GM19351 (cell line): ENCODE data around the gene MAST4.

Experiments used
- ATAC-seq: cut with Tn5 transposase; IDR thresholded peaks from one replicate; pipeline ENCODE4 v1.9.1; 2021; ENCODE audit warnings: mild to moderate bottlenecking, moderate library complexity; ENCODE audit not compliant: unreplicated experiment

Gene MAST4

DNA sequence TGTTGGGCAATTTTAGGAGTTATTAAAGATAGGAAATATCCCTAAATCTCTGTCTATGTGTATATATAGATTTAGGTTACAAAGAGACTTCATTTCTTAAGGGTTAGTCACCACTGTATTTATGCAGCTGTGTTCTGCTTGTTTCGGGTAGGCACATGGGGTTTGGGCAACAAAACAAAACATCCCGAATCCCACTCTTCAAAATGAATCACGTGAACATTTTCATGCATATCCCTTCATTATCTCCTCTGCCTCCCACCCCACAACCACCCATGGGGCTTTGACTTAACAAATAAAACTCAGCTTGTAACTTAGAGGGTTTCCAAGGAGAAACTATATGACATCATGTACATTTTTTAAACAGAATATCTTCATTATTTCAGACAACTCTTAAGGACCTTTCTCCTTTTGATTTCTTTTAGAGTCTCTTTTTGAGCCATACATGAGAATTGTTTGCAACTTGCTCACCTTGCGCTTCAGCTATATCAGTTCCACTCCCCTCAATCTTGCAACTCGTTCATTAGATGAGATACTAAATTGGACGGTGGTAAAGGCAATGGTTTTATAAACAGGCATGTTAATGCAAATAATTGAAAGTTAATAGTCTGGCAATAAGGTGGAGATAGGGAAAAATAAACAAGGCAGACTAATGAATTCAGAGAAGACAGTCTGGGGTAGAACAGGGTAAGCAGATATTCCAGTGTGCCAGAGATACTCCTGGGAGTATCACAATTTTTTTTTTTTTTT is 463.7 kb downstream of the MAST4 start:
- ATAC-seq: no peak

DNA sequence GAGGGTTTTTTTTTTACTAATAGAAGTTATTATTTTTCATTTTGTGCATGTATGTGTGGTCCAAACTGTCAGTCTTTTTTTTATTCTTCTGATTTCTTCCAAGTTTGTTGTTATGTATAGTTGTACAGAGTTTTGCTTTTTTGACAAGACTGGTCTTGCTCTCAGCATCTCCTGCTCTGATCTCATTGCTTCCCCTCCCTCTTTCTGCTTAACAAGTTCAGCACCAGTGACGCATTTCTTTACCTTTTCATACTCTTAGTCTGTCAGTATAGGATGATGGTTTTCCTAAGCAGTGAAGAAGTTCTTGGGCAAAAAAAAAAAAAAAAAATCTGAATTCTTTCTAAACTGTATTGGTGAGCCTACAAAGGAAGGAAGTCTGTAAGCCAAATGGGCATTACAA is 465.3 kb downstream of the MAST4 start:
- ATAC-seq: no peak

DNA sequence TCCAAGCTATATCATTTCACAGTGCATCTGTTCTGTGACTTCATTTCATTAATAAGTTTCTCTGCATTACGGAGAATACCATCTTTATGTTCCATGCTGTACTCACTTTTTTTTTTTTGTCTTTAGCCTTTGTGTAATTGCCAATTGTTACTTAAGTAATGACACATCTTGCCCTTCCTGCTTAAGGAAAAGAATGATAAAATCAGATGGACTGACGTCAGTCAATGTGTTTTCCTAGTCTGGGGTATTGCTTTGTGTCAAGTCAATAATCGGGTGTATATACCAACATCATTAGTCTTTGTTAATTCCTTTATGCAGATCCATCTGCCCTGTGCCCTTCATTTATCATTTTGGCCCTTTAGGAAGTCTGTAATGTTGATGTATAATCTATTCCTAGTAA is 466.9 kb downstream of the MAST4 start:
- no peak for ATAC-seq

DNA sequence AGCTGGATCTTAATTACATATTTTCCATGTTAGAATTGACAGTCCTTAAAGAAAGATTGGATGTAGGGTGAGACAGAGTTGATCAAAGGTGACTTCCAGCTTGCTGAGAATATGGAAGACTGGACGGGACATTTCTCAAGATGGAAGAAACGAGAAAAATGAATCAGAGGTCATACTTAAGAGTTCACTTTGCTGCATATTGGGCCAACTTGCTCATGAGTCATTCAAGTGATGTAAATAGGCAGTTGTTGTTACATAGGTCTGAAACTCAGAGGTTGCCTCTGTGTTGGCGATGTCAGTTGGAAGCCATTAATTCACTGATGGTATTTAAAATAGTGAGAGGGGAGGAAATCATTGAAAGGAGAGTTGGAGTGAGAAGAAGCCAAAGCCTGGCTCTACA is 467.6 kb downstream of the MAST4 start:
- ATAC-seq: no peak

DNA sequence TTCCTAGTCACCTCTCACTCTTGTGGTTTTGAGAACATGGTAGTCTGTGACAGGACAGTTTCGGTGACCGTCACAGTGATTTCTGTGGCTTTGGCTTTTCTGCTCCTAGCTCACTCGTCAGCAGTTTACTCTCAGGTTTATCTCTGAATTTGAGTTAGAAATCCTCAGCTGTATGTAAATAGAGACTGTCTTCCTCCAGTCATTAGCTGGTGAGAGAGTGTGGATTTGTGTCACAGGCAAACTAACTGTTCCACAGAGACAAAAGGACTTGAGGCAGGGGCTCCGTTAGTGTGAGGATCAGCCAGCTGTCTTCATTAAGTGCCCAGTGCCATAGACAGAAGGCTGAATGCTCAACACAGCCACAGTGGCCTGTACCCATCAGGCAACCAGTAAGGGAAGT is 469.0 kb downstream of the MAST4 start:
- ATAC-seq: no peak

DNA sequence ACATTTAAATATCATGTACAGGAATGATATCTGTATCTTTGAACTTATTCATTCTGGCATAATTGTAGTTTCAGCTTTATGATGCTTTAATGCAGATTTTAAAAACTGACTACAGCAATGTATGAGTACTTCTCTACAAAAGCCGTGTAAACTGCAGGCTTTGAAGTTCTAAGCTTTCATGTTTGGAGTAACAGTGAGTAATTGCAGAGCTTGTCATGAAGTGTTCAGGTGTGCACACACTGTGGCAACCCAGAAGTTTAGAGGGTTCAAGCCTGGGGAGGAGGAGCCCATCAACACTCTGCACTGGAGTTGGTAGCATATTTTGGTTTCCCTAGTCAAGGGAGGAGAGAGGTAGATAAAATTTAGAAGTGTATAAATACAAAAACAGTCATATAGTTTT is 469.5 kb downstream of the MAST4 start:
- ATAC-seq: no peak

DNA sequence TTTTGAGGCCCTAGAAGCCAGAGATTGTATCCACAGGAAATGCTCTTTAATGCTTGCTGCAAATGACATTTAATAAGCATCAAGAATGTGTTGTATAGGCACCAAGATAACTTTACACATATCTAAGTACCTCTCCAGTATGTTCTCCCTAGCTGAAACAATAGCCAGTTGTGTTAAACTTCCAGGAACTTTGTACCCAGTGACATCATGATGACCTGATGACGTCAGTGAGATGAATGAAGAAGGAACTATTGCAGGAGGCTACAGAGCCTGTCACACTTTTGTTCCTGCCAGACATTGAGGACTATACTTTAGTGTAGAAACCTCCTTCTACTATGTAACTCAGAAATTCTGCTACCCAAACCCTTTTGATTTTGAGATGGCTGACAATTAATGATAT is 470.6 kb downstream of the MAST4 start:
- ATAC-seq: no peak

DNA sequence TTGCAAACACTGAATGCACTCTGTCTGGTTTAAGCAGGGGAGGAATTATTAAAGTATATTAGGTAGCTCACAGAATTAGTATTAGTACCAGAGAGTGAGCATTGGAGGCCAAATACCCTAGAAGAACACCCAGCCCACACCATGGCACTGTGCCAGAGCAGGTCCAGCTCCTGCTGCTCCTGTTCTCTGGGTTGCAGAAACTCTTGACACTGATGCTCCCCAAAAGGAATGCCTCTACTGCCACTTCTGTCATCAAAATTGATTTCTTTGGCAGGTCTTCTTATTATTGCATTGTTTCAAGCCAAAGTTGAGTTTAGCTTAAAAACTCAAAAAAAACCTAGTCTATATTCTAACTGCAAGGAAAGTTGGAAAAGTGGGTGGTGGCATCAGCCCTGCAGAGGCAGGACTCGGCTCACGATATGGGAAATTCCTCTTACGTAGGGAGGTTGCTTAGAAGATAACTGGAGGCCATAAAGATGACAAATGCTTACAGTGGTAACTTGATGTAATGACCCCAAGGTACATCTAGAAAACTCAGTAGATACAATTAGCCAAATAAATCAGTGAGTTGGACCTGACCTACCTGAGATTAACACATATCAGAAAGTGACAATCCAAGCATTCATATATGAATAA is 477.0 kb downstream of the MAST4 start:
- no peak for ATAC-seq

DNA sequence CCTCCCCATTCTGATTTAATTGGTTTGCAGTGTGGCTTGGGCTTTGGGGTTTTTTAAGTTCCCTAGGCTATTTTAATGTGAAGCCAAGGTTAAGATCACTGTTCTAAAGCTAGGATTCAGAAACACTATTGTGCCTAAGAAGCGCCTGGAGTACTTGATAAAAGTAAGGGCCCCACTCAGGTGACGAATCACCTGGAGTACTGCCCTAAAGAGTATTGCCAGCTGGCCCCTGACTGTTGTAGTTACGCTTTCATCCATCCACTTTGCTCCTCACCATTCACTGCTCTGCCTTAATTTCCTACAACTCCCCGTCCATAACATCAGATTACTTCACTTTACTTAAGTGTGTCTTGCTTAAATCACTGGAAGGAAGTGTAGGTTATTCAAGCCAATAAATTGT is 481.1 kb downstream of the MAST4 start:
- no peak for ATAC-seq

DNA sequence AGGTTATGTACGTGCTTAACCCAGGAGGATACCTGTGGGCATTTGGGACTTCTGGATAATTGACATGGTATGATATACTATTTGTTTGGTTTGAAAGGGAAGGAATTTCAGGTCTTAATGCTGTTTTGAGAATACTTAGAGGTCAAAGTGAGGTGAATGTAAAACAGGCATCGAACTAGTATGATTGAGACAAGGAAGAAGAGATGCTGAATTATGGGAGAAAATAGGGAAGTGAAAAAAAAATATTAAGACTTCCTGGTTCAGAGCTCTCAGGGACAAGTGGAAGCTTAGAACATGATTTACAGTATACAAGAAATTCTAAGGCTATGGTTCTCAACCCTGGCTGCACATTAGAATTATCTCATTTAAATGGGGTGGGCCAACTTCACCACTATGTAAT is 485.1 kb downstream of the MAST4 start:
- no peak for ATAC-seq

DNA sequence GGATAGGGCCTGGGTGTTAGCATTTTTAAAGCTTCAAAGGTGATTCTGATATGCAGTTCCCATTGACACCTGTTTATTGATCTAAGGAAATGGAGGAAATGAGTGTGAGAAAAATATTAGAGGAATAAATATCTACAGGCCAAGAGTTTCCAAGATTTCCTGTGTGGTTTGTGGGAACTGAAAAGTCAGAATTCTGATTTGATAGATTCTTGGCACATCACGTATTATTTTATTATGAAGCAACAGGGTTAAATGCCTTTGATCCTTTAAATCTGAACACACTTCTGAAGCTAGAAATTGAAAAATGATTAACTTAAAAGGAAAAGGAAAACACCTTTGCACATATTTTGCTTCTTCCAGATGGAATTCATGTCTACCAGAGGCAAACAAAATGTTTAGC is 486.7 kb downstream of the MAST4 start:
- no peak for ATAC-seq

DNA sequence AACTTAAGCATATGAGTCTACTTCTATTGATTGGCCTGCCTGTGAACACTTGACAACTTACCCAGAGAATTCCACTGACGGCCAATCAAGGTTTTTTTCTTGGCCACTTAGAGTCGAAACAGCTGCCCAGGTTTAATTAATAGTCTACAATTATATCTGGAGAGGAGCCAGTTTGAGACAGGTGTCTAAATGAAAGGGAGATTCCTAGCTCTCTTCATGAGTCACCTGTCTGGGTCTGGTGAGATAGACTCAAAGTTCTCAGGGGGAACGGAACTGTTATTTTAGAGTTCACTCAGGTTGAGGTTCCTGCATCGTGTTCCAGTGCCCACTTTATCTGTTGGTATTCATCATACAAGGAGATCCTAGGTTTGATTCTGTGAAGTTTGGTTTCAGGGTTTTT is 489.4 kb downstream of the MAST4 start:
- ATAC-seq: no peak

DNA sequence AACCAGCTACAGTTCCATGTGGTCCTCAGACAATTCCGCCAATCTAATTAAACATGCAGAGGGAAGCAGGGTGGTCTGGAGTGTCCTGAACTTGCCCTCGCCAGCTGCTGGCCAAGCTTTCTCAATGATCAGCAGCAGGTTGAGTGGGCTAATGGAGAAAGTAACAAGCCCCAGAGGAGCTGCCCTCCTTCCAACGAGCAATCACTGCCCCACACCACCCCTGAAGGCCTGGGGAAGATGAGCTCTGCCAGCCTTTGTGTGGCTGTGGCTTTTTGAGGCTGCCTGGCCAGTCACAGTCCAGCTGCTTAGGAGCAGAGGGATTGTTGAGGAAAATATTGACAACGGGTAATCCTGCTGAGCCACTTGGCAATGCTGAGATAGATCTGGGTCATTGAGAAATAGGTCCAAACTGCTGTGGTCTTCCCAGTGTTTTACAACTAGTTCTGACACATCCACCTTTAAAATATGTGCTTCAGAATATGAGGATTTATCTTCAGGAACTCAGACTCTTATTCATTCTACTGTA is 493.1 kb downstream of the MAST4 start:
- ATAC-seq: no peak

DNA sequence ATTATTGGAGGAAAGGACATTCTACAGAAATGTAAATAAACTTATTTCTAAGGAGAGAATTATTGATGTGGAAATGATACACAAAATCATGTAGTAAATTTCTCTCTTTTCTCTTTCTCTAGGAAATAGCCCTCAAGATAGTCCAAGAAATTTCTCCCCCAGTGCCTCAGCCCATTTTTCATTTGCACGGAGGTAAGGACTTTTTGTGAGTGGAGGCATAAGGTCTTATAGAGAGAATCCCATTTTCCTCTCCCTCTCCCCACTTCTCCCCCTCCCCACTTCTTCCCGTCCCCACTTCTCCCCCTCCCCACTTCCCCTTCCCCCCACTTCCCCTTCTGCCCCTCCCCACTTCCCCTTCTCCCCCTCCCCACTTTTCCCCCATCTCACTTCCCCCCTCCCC is 493.8 kb downstream of the MAST4 start:
- ATAC-seq: no peak

DNA sequence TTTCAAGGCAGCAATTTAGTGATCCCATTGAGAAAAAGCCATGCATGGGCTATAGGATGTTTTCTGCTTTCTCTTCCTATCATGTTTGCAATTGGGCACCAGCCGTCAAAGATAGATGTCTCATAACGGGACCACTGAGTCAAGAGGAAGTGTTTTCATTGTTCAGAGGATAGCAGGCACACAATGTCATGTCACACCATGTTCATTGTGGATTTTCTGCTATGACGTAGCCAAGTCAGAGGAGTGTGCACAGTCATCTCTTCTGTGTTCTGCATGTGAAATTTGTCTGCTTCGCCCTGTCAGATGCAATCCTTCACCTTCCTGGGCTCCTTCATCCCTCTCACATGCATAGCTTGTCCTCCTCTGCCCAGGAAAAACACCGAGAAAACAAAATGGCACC is 494.4 kb downstream of the MAST4 start:
- no peak for ATAC-seq

DNA sequence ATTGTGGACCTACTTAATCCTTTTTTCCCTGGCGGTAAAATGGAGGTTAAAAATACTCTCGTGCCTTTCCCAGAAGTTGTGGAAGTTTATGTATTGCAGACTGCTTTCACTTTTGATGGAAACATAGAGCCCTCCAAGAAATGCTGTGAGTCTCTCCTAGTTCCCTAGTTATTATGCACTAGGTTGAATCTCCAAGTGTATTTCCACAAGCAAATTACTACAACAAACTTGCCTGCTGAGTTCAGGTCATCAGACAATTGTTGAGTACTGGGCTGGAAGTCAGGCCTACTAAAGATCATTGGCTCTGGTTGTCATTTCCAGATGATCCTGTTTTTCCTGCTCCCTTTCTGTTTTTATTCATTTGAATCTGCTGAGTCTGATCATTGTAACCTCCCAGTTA is 496.3 kb downstream of the MAST4 start:
- ATAC-seq: no peak

DNA sequence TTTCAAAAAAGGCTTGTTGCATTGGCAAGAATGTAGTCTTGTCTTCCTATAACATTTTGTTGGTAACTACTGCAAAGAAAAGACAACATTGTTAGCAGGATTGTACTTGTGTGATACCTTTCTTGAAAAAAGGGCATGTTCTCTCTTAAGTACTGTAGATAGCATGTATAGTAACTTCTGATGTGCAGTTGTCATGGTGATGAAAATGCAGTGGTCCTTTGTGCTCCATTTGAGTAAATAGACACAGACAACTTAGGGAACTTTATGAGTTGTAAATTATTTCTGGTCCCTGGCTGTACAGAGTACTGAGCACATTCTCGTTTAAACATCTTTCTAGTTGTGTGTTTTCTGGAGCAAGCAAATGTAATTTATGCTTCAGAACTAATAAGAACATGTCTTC is 497.1 kb downstream of the MAST4 start:
- ATAC-seq: no peak

DNA sequence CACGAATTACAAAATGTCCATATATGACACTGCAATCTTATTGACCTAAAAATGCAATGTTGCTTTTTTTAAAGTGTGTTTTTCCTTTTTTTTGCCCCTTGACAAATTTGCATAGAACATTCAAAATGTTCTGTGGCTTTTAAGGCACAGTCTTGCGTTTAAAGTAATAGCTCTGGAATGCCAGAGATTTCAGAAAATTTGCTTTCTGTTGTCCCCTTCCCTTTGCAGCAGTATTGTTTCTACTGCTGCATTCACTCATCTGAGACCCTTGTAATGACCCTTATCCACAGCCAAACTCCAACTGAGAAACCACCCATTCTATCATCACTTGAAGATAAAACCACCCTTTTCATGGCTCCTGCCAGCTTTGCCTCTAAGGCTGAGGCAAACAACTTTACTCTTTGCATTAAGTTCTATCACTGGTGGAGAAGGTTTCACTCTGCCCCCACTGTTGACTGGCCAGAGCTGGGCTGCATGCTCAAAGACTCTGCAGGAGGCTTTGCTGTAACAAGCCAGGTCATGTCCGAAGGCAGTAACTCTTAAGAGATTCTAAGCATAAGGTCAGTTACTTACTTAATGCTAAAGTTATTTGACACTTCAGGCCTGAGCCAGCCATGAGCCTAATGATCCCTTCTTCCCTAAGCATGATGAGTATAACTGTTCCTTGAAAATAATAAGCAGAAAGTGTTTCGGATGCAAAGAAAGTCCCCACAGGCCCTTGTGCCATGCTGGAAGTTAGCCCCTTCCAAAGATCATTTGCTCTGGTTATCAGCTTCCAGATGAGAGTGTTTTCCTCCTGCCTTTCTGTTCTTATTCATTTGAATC is 498.5 kb downstream of the MAST4 start:
- no peak for ATAC-seq

DNA sequence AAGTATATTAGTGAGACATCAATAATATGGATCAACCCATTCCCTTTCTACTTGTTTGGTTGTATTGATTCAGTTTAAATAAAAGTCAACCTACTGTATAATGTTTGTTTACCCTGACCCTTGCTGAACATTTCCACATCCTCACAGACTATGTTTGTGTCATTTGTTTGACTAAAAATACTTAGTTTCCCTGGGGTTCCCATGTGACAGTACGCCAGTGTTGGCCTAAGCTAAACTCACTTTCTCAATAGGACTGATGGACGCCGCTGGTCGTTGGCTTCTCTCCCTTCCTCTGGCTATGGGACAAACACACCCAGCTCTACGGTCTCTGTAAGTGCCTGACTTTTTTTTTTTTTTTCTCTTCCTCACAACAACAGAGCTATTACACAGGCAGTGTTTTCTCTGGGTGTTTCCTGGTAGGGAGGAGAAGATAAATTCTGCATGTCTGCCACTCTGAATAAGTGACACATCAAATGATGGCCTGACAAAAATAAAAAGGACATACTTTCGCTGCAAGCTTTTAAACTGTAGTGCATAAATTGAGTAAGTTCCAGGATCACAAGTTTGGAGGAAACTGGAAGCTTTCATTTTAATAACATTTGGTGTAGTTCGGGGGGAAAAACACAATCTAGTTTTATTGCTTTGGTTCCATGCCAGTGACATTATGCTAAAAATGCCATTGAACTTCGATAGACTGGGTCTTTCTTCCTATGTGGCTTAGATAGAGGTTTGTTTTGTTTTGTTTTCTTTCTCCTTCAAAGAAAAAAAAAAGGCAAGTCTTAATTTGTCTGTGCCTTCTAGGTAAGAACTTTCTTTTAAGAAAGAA is 499.4 kb downstream of the MAST4 start:
- ATAC-seq: no peak

DNA sequence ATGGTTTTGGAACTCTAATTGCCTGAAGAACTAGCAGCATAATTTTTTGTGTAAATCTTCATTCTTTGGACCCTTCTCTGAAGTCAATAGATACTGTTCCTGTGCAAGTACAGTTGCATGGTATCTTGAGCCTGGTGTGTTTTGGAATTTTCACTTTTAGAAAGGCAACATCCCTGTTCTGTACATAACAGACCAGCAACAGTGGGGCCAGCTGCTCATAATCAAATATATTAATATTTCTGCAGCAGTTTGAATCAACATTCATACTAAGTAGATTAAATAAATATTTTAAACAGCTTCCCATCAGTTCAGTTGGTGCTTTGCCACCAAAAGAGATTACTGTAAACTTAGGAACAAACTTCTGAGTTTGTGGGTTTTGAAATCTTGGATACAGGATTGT is 502.5 kb downstream of the MAST4 start:
- ATAC-seq: no peak

DNA sequence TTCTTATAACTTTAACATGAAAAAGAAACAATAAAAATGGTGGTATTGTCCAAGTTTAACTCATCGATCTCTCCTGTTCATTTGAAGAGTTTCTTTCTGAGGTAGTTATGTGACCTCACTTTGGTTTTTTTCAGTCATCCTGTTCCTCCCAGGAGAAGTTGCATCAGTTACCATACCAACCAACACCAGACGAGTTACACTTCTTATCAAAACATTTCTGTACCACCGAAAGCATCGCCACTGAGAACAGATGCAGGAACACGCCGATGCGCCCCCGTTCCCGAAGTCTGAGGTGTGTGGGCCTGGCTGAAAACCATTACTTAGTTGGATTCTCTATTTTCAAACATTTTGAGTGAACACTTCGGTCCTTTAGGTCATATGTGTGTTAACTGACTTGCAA is 504.1 kb downstream of the MAST4 start:
- ATAC-seq: no peak
